Left hindlimb (tissue), 1 donor: ENCODE measurements around the gene THAP11.

Source experiments
- DNase-seq: peaks from one replicate; pipeline ENCODE4 v3.0.0-alpha.2; 2018

Gene THAP11

GRCh38 chr16:67885976-67886375 lies 43.9 kb downstream of the THAP11 start:
- no peak for DNase-seq

- DNase-seq = no peak
Observed at GRCh38 chr16:67886387-67886786, 44.3 kb downstream of the THAP11 start.

- no peak for DNase-seq
Observed at GRCh38 chr16:67888331-67888730, 46.2 kb downstream of the THAP11 start.

- DNase-seq = no peak
Observed at GRCh38 chr16:67892375-67892774, 50.3 kb downstream of the THAP11 start.

- DNase-seq = peak; percentile 99
Observed at GRCh38 chr16:67892899-67893742, 51.0 kb downstream of the THAP11 start, which contains the start of gene PSKH1. Gene PSKH1 (plus strand): TSS chr16:67893254. CDS start chr16:67908750, 15,496 bp downstream.
